IPS-15b (cell line): ENCODE data around the gene G3BP1.
"Not testable (repeated sequence)": the region's sequence is repeated elsewhere in the genome, so short reads cannot be mapped to it uniquely, and the experiment has no call there.

Experiments
- H3K27me3 ChIP-seq: one replicate; pipeline ENCODE4 v1.6.1; 2013; ENCODE audit warnings: low read length; ENCODE audit not compliant: control insufficient read depth, insufficient read depth
- H3K36me3 ChIP-seq: one replicate; pipeline ENCODE4 v1.6.1; 2013; ENCODE audit warnings: low read length; ENCODE audit not compliant: control insufficient read depth, insufficient read depth
- H3K4me1 ChIP-seq: one replicate; pipeline ENCODE4 v1.6.1; 2013; ENCODE audit warnings: mild to moderate bottlenecking, low read length; ENCODE audit not compliant: control insufficient read depth, insufficient read depth
- H3K4me3 ChIP-seq: one replicate; pipeline ENCODE4 v1.5.1; 2013; ENCODE audit warnings: low read depth, low read length
- H3K9ac ChIP-seq: one replicate; pipeline ENCODE4 v1.6.1; 2013; ENCODE audit warnings: low read depth, mild to moderate bottlenecking, low read length
- H3K9me3 ChIP-seq: one replicate; pipeline ENCODE4 v1.6.1; 2013; ENCODE audit warnings: mild to moderate bottlenecking, low read length; ENCODE audit not compliant: control insufficient read depth, insufficient read depth

Gene G3BP1

DNA sequence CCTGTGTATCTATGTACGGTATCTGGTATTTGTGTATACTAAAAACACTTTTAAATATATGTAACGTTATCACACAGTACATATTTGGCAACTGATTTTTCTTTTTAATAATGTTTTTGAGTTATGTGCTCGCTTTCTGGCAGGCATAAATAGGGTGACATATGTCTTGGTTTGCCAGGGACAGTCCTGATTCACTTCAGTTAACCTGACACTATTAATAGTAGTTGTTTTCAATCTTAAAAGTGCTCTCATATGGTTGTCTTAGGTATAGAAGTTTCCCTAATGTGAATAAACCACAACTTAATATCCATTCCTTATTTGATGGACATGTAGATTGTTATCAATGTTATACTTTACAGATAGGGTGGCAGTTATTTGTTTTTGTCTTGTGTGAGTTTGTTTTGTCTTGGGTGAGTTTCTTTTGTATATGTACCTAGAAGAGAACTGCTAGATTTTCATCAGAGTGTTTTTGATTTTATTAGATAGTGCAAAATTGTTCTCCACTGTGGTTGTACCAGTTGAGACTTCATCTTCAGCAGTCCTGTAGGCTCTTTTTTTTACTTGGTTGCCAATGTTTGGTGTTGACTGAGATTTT is 7.9 kb downstream of the G3BP1 start:
- H3K4me3 ChIP-seq, result no peak overlapping the region
- no peaks in the 10 kb centered on the region for H3K27me3 ChIP-seq
- peaks cover 15% of the 10 kb centered on the region for H3K4me1 ChIP-seq
- H3K36me3 ChIP-seq, result no peaks in the 10 kb centered on the region
- H3K9ac ChIP-seq, result no peak overlapping the region
- H3K9me3 ChIP-seq, result no peaks in the 10 kb centered on the region

DNA sequence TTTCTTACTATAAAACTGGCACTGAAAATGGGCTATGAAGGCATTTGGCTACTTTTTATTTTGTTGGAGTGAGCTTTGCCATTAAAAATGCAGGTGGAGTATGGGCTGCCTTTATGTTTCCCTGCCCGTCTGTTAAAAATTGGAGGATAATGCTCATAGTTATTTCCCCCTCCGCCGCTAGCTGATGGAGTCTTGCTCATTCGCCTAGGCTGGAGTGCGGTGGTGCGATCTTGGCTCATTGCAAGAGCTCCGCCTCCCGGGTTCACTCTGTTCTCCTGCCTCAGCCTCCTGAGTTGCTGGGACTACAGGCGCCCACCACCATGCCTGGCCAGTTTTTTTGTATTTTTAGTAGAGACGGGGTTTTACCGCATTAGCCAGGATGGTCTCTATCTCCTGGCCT is 8.6 kb downstream of the G3BP1 start:
- no peaks in the 10 kb centered on the region for H3K9me3 ChIP-seq
- peaks cover 14% of the 10 kb centered on the region for H3K4me1 ChIP-seq
- H3K27me3 ChIP-seq, result no peaks in the 10 kb centered on the region
- no peaks in the 10 kb centered on the region for H3K36me3 ChIP-seq
- H3K4me3 ChIP-seq, result no peak overlapping the region
- no peak overlapping the region for H3K9ac ChIP-seq

DNA sequence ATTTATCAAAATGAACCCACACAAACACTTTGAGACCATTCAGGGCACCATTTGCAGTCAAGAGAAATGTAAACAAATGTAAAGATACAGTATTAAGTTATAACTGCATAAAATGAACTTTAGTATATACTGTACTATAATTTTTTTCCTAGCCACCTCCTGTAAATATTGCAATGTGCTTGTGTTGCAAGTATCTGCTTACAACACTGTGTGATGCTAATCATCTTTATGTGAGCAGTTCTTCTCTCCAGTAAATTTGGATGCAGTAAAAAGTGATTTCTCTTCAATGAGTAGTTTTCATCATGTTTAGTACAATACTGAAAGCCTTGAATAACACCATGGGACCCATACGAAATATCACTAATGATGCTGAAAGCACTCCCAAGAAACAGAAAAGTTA is 9.4 kb downstream of the G3BP1 start:
- Histone ChIP-seq H3K9me3 (no peaks in the 10 kb centered on the region), H3K27me3 (no peaks in the 10 kb centered on the region), H3K36me3 (no peaks in the 10 kb centered on the region), H3K4me3 (no peak overlapping the region), H3K4me1 (peaks cover 10% of the 10 kb centered on the region), H3K9ac (no peak overlapping the region)

GRCh38 chr5:151783664-151784063 is 11.9 kb downstream of the G3BP1 start:
- H3K9me3 ChIP-seq, H3K9ac ChIP-seq, H3K27me3 ChIP-seq, H3K36me3 ChIP-seq, H3K4me1 ChIP-seq, H3K4me3 ChIP-seq: not testable (repeated sequence)

DNA sequence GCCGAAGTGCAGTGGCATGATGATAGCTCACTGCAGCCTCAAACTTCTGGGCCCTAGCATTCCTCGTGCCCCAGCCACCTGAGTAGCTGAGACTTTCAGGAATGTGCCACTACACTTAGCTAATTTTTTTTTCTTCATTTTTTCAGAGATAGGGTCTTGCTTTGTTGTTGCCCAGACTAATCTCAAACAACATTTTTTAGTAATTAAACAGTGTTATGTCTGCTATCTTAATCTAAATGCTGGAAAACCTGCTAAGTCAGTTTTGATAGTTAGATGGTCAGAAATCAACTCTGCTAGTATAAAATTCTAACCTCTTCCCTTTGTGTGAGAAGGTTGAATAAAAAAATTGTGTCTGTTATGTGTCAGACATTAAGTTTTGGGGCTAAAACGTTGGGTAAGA is 12.4 kb downstream of the G3BP1 start:
- H3K4me1 ChIP-seq, result peaks cover 9% of the 10 kb centered on the region
- H3K36me3 ChIP-seq, result peaks cover 3% of the 10 kb centered on the region
- no peak overlapping the region for H3K9ac ChIP-seq
- H3K27me3 ChIP-seq, result no peaks in the 10 kb centered on the region
- H3K9me3 ChIP-seq, result no peaks in the 10 kb centered on the region
- no peak overlapping the region for H3K4me3 ChIP-seq

DNA sequence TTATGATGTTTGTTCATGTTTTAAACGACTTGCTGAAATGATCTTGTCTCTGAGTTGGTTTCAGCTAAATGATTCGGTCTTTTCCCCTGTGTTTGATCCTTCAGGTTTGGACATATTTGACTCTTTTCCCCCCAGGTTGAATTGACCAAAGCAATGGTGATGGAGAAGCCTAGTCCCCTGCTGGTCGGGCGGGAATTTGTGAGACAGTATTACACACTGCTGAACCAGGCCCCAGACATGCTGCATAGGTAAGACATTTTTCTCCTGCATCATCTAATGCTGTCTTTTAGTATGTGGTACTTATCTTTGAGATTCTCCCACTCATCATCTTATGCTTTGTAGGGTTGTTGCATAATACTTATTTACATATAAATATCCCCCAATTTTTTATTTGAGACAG is 14.7 kb downstream of the G3BP1 start:
- Histone ChIP-seq H3K36me3 (peaks cover 20% of the 10 kb centered on the region), H3K4me1 (peaks cover 6% of the 10 kb centered on the region), H3K9ac (no peak overlapping the region), H3K4me3 (no peak overlapping the region), H3K9me3 (no peaks in the 10 kb centered on the region), H3K27me3 (no peaks in the 10 kb centered on the region)

DNA sequence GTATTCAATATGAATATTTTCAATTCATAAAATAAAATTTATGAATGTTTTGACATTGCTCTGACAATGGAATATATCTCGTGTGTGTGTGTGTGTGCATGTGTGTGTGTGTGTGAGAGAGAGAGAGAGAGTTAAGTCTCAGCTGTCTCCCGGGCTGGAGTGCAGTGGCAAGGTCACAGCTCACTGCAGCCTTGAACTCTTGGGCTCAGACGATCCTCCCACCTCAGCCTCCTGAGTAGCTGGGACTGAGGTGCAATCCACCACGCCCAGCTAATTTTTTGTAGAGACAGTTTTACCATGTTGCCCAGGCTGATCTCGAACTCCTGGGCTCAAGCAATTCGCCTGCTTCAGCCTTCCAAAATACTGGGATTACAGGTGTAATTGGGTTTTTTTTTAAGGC is 16.1 kb downstream of the G3BP1 start:
- Histone ChIP-seq H3K4me3 (no peak overlapping the region), H3K9me3 (no peaks in the 10 kb centered on the region), H3K9ac (no peak overlapping the region), H3K36me3 (peaks cover 31% of the 10 kb centered on the region), H3K27me3 (no peaks in the 10 kb centered on the region), H3K4me1 (peaks cover 6% of the 10 kb centered on the region)

GRCh38 chr5:151793358-151793757 is 21.6 kb downstream of the G3BP1 start:
- Histone ChIP-seq H3K4me3 (no peak overlapping the region), H3K27me3 (no peaks in the 10 kb centered on the region), H3K4me1 (no peaks in the 10 kb centered on the region), H3K36me3 (peaks cover 51% of the 10 kb centered on the region), H3K9me3 (no peaks in the 10 kb centered on the region), H3K9ac (no peak overlapping the region)

GRCh38 chr5:151795426-151795825 is 23.7 kb downstream of the G3BP1 start:
- no peaks in the 10 kb centered on the region for H3K9me3 ChIP-seq
- no peaks in the 10 kb centered on the region for H3K4me1 ChIP-seq
- peaks cover 57% of the 10 kb centered on the region for H3K36me3 ChIP-seq
- H3K27me3 ChIP-seq, result no peaks in the 10 kb centered on the region
- H3K9ac ChIP-seq, result no peak overlapping the region
- H3K4me3 ChIP-seq, result no peak overlapping the region

DNA sequence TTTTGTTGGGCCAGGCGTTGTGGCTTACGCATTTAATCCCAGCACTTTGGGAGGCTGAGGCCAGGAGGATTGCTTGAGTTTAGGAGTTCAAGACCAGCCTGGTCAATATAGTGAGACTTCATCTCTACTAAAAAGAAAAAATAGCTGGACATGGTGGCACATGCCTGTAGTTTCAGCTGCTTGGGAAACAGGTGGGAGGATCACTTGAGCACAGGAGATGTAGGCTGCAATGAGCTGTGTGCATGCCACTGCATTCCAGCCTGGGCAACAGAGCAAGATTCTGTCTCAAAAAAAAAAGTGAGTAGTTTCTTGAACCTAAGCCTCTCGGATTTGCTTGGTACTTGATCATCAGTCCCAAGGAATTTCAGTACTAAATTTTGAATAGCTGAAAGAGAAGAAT is 26.9 kb downstream of the G3BP1 start:
- H3K4me3 ChIP-seq, result no peak overlapping the region
- no peaks in the 10 kb centered on the region for H3K4me1 ChIP-seq
- H3K36me3 ChIP-seq, result peaks cover 49% of the 10 kb centered on the region
- no peak overlapping the region for H3K9ac ChIP-seq
- no peaks in the 10 kb centered on the region for H3K27me3 ChIP-seq
- no peaks in the 10 kb centered on the region for H3K9me3 ChIP-seq

DNA sequence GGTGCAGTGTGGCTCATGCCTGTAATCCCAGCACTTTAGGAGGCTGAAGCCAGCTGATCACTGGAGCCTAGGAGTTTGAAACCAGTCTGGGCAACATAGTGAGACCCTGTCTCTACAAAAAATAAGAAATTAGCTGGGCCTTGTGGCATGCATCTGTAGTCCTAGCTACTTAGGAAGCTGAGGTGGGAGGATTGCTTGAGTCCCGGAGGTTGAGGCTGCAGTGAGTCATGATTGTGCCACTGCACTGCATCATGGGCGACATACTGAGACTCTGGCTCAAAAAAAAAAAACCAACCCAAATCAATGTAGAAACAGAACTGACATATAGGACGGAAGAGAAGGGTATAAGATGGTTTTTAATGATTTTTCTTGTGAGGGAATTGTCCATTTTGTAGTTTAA is 27.7 kb downstream of the G3BP1 start:
- H3K4me3 ChIP-seq, result no peak overlapping the region
- no peaks in the 10 kb centered on the region for H3K27me3 ChIP-seq
- H3K9me3 ChIP-seq, result no peaks in the 10 kb centered on the region
- H3K36me3 ChIP-seq, result peaks cover 46% of the 10 kb centered on the region
- H3K4me1 ChIP-seq, result no peaks in the 10 kb centered on the region
- H3K9ac ChIP-seq, result no peak overlapping the region

DNA sequence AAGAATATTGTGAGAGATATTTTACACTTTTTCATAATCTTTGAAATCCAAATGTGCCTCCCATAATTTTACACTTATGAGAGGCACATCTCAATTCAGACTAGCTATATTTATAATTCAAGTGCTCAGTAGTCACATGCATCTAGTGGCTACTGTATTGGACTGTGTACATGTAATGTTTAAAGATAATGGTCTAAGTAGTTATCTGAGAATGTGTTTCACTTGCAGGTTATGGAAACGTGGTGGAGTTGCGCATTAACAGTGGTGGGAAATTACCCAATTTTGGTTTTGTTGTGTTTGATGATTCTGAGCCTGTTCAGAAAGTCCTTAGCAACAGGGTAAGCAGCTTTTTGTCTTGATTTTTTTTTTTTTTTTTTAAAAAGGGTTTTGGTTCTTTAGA is 28.8 kb downstream of the G3BP1 start:
- Histone ChIP-seq H3K27me3 (no peaks in the 10 kb centered on the region), H3K9me3 (no peaks in the 10 kb centered on the region), H3K4me3 (no peak overlapping the region), H3K9ac (no peak overlapping the region), H3K4me1 (no peaks in the 10 kb centered on the region), H3K36me3 (peaks cover 42% of the 10 kb centered on the region)
